Measurements from ENCODE around the gene PFN3. TPM values are rescaled to one million over a fixed set of nuclear protein-coding genes. Genes with fewer than 3 reads are reported as not detected.

Gene PFN3
- total RNA-seq, 1 donor from 2014 or later = not detected

DNA sequence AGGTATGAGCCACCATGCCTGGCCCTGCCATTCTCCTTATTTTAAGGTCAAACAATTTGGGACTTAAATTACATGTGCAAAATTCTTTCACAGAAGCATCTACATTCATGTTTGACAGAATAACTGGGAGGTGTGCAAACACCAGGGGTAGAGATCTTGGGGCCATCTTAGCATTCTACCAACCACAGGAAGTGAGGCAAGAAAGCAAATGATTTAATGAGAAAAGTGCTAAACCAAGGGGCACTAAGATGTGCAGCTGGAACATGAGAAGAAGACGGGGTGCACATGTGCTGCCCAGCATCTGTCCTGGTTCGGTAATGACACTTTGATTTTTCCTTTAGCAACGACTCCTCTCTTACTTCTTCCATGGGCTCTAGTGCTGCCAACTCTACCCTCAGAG lies 10.1 kb upstream of the PFN3 start:
- H3K27me3 Mint-ChIP-seq (ENCODE audit: low read depth) = no peaks in the 10 kb centered on the region

DNA sequence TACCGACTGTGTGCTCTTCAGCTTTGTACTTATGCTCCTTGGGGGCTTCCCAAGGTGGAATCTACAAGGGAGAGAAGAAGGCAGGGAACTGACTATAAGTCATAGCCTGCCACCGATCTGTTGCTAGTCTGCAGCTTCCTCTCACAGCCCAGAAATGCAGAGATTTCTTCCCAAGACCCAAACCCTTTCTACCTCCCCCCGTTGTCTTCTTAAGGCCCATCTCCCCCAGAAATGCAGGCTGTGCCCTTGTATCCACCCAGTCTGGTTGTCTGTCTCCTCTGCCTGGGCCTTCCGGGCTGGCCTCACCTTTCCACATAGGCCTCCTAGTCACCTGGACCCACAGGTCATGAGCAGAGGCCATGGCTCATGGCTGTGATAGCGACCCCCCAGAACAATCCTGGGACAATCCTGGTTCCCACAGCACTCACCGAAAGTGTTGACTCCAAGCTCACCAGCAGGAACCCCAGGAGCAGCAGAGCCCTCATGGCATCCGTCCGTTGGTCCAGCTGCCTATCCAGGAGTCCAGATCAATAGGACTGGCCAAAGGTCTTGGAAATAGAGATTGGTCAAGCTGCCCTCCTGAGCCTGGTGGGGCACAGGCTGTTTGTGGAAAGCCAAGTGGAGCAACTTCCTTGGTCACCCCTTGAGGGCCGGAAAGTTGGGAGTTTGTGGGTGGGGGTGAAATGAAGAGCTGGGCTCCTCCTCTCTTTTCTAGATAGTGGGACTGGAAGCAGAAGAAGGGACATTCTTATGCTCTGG lies 8.8 kb upstream of the PFN3 start, which contains the start of gene F12:
Gene F12, minus strand, starts transcription at position 522 of the 759 bp plus-strand sequence. Its CDS starts 37 bp downstream, at position 485.
- Mint-ChIP-seq H3K4me3 (ENCODE audit: unreplicated experiment) (no peak within 1 kb of the TSS), H3K9me3 (ENCODE audit: low read depth) (no peaks in the 10 kb centered on the region), H3K4me1 (ENCODE audit: low read depth) (no peaks in the 10 kb centered on the region), H3K27ac (ENCODE audit: unreplicated experiment) (no peak within 1 kb of the TSS), H3K27me3 (ENCODE audit: low read depth) (no peaks in the 10 kb centered on the region), H3K36me3 (ENCODE audit: low read depth) (no peaks in the 10 kb centered on the region)
- DNase-seq (ENCODE audit: low spot score) = no peak
- TF ChIP-seq, protein P1, sequence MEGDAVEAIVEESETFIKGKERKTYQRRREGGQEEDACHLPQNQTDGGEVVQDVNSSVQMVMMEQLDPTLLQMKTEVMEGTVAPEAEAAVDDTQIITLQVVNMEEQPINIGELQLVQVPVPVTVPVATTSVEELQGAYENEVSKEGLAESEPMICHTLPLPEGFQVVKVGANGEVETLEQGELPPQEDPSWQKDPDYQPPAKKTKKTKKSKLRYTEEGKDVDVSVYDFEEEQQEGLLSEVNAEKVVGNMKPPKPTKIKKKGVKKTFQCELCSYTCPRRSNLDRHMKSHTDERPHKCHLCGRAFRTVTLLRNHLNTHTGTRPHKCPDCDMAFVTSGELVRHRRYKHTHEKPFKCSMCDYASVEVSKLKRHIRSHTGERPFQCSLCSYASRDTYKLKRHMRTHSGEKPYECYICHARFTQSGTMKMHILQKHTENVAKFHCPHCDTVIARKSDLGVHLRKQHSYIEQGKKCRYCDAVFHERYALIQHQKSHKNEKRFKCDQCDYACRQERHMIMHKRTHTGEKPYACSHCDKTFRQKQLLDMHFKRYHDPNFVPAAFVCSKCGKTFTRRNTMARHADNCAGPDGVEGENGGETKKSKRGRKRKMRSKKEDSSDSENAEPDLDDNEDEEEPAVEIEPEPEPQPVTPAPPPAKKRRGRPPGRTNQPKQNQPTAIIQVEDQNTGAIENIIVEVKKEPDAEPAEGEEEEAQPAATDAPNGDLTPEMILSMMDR (IDR thresholded peaks at IDR 0.05) = no peak

More for the DNA sequence above, 10.1 kb upstream of the PFN3 start:
- Mint-ChIP-seq H3K4me3 (ENCODE audit: unreplicated experiment) (no peak overlapping the region), H3K4me1 (ENCODE audit: low read depth) (no peaks in the 10 kb centered on the region), H3K27ac (ENCODE audit: unreplicated experiment) (no peak overlapping the region), H3K36me3 (ENCODE audit: low read depth) (no peaks in the 10 kb centered on the region), H3K9me3 (ENCODE audit: low read depth) (no peaks in the 10 kb centered on the region)
- TF ChIP-seq, protein P1 (IDR thresholded peaks at IDR 0.05) = no peak
- DNase-seq (ENCODE audit: low spot score) = no peak

DNA sequence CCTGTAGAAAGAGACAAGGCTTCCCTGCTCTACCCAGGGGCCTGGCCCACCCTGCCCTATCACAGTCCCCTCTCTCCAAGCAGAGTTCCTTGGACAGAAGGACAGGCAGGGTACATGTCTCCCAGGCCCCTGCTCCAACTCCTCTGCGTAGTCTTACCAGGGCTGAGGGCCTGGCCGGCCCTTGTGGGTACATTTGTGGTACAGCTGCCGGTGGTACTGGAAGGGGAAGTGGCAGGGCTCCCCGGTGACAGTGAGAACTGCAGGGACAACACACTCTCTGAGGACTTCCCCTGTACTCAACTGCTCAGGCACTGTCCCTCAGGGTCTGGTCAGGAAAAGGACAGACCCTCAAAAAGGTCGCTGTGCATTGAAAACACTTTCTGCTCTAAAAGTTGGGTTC lies 5.3 kb upstream of the PFN3 start:
- TF ChIP-seq, protein P1 (IDR thresholded peaks at IDR 0.05) = no peak
- Mint-ChIP-seq H3K4me3 (ENCODE audit: unreplicated experiment) (no peak overlapping the region), H3K4me1 (ENCODE audit: low read depth) (peaks cover 14% of the 10 kb centered on the region), H3K27ac (ENCODE audit: unreplicated experiment) (no peak overlapping the region), H3K27me3 (ENCODE audit: low read depth) (peaks cover 4% of the 10 kb centered on the region), H3K9me3 (ENCODE audit: low read depth) (no peaks in the 10 kb centered on the region), H3K36me3 (ENCODE audit: low read depth) (no peaks in the 10 kb centered on the region)
- no peak for DNase-seq (ENCODE audit: low spot score)

DNA sequence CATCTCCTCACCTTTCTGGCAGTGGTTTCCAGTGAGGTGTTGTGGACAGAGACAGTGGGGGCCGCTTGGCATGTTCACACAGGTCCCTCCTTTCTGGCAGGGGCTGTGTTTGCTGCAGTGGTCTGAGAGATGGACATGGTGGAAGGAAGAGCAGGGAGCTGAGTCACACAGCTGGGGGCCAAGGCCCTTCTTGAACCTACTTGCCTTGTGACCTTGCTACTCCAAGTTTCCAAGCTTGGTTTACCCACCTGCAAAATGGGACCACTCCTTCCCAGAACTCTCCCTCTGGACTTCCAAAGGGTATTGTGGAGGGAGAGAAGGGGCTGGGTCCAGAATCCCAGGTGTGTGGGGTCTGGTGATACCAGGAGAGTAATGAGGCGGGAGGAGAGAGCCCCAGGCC lies 4.9 kb upstream of the PFN3 start:
- Mint-ChIP-seq H3K4me3 (ENCODE audit: unreplicated experiment) (no peak overlapping the region), H3K27me3 (ENCODE audit: low read depth) (peaks cover 4% of the 10 kb centered on the region), H3K4me1 (ENCODE audit: low read depth) (peaks cover 14% of the 10 kb centered on the region), H3K36me3 (ENCODE audit: low read depth) (no peaks in the 10 kb centered on the region), H3K9me3 (ENCODE audit: low read depth) (no peaks in the 10 kb centered on the region), H3K27ac (ENCODE audit: unreplicated experiment) (no peak overlapping the region)
- TF ChIP-seq, protein P1 (IDR thresholded peaks at IDR 0.05) = no peak
- no peak for DNase-seq (ENCODE audit: low spot score)

DNA sequence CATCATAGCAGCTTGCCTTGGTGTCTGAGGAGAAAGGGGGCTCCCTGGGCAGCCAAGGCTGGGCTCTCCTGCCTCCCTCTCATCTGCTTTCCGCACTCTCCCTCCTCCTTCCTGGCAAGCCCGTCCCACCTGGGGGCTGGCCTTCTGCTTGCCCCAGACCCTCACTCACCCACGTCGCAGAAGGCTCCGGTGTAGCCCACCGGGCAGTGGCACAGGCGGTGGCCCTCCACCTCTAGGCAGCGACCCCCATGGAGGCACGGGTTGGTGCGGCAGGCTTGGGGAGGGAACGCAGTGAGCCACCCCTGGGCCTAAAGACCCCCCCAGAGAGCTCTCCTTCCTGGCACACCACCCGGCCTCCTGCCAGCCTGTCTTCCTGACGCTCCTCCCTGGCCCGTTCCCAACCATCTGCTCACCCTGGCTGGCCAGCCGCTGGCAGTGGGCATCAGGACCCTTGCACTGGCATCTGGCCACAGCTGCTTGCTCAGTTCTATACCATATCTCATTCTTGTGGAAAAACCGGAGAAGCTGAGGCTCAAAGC lies 4.2 kb upstream of the PFN3 start:
- no peaks in the 10 kb centered on the region for H3K36me3 Mint-ChIP-seq (ENCODE audit: low read depth)
- peak overlapping the region; percentile 66 for H3K4me3 Mint-ChIP-seq (ENCODE audit: unreplicated experiment)
- H3K27ac Mint-ChIP-seq (ENCODE audit: unreplicated experiment) = no peak overlapping the region
- peaks cover 14% of the 10 kb centered on the region for H3K4me1 Mint-ChIP-seq (ENCODE audit: low read depth)
- H3K9me3 Mint-ChIP-seq (ENCODE audit: low read depth) = no peaks in the 10 kb centered on the region
- peaks cover 4% of the 10 kb centered on the region for H3K27me3 Mint-ChIP-seq (ENCODE audit: low read depth)
- no peak for DNase-seq (ENCODE audit: low spot score)
- TF ChIP-seq, protein P1 (IDR thresholded peaks at IDR 0.05) = no peak

Measured in chondrocyte (in vitro differentiated cells).